K562 (cell line): ENCODE results near the gene SPATA24. TPM values are rescaled to one million over a fixed set of nuclear protein-coding genes. Genes with fewer than 3 reads are reported as not detected.
A peak's percentile ranks its signal among the peaks of the same experiment; 100 is the strongest.

Experiments used
- ATAC-seq: fragments of 200-7000 bp; cut with Tn5 transposase; 3 replicates; pipeline ENCODE4 v1.9.1; 2020; ENCODE audit warnings: moderate library complexity
- BruUV-seq: library from RNA; stranded (reverse); fragments of 400-500 nt; replicated peaks from 2 replicates; lab custom pipeline; 2021; lab: Mats Ljungman, UMichigan
- CTCF ChIA-PET: fragments of 300-600 bp; formaldehyde crosslinking; extraction: SDS; loops from one replicate; lab custom pipeline; 2021; ENCODE audit warnings: low intra/inter-chr PET ratio; lab: Yijun Ruan, JAX
- POLR2A ChIA-PET: fragments of 300-600, 350-650 bp; sonication (Branson Sonifier 250); formaldehyde crosslinking; extraction: SDS; loops from one replicate; lab custom pipeline; 2021; ENCODE audit warnings: antibody characterized with exemption, inconsistent platforms; lab: Yijun Ruan, JAX
- DNase-seq, 4 experiments: peaks; one replicate each; pipeline versions ENCODE4 v3.0.0 to v3.0.0-alpha.2; 2011 to 2018; ENCODE audit warnings: low spot score in 3 of 4, mixed read lengths in 3 of 4; ENCODE audit errors: extremely low read depth in 1 of 4
- FAIRE-seq: peaks from 2 replicates; lab custom pipeline; 2011; peaks lifted over from hg19 to GRCh38; lab: Jason Lieb, UNC
- H2AFZ ChIP-seq: 2 replicates; pipeline ENCODE4 v1.6.0; 2011; ENCODE audit warnings: low read depth, low read length, control low read depth, inconsistent platforms
- H3K27ac ChIP-seq: fragments of 200-600 bp; 3 replicates; pipeline ENCODE4 v1.8.0; 2011; ENCODE audit warnings: low read depth, mild to moderate bottlenecking, control low read depth, inconsistent platforms, low read length, moderate library complexity, mixed read lengths; ENCODE audit errors: extremely low read depth
- H3K27me3 ChIP-seq, 2 experiments: fragments of 300-600 bp in 1 of 2; 2 replicates in 1 of 2; 3 replicates in 1 of 2; pipeline versions ENCODE4 v1.6.0 to v1.8.0; 2011; ENCODE audit warnings: inconsistent platforms in 2 of 2, low read length in 2 of 2, mild to moderate bottlenecking in 1 of 2, mixed read lengths in 1 of 2, moderate library complexity in 1 of 2; ENCODE audit not compliant: control insufficient read depth in 2 of 2, insufficient read depth in 2 of 2
- H3K36me3 ChIP-seq: fragments of 300-600 bp; 3 replicates; pipeline ENCODE4 v1.8.0; 2011; ENCODE audit warnings: mild to moderate bottlenecking, low read length, inconsistent platforms; ENCODE audit not compliant: control insufficient read depth, insufficient read depth
- H3K4me1 ChIP-seq, 2 experiments: fragments of 200-600 bp in 1 of 2; replicated peaks in 1 of 2; 2 replicates in 1 of 2; 3 replicates in 1 of 2; pipeline versions ENCODE4 v1.5.1 to v1.8.0; 2011; ENCODE audit warnings: inconsistent platforms in 2 of 2, low read length in 2 of 2, mild to moderate bottlenecking in 1 of 2, mixed read lengths in 1 of 2, moderate library complexity in 1 of 2; ENCODE audit not compliant: control insufficient read depth in 2 of 2, insufficient read depth in 2 of 2
- H3K4me2 ChIP-seq: 2 replicates; pipeline ENCODE4 v1.6.1; 2011; ENCODE audit warnings: low read length, control low read depth, inconsistent platforms, mixed read lengths; ENCODE audit not compliant: insufficient read depth
- H3K4me3 ChIP-seq: fragments of 200-600 bp; sonication (generic), shearing (Covaris generic); 2 replicates; pipeline ENCODE4 v1.5.1; 2016; ENCODE audit warnings: control low read depth, inconsistent platforms
- H3K79me2 ChIP-seq: fragments of 200-600 bp; 3 replicates; pipeline ENCODE4 v1.8.0; 2011; ENCODE audit warnings: low read length, inconsistent platforms; ENCODE audit not compliant: control insufficient read depth, insufficient read depth
- H3K9ac ChIP-seq, 2 experiments: 2 replicates each; pipeline versions ENCODE4 v1.6.0 to v1.6.1; 2011; ENCODE audit warnings: low read depth in 2 of 2, low read length in 2 of 2, control low read depth in 1 of 2, inconsistent platforms in 1 of 2, mild to moderate bottlenecking in 1 of 2, mixed read lengths in 1 of 2; ENCODE audit not compliant: insufficient read depth in 1 of 2
- H3K9me1 ChIP-seq: one replicate; pipeline ENCODE4 v1.6.0; 2011; ENCODE audit warnings: inconsistent platforms, mild to moderate bottlenecking, low read length, moderate library complexity; ENCODE audit not compliant: control insufficient read depth, insufficient read depth
- H3K9me3 ChIP-seq: replicated peaks from 2 replicates; pipeline ENCODE4 v1.5.1; 2011; ENCODE audit warnings: low read depth, low read length, inconsistent platforms; ENCODE audit not compliant: control insufficient read depth, insufficient read depth
- H4K20me1 ChIP-seq: replicated peaks from 2 replicates; pipeline ENCODE4 v1.6.1; 2011; ENCODE audit warnings: low read length, inconsistent platforms, mixed read lengths; ENCODE audit not compliant: control insufficient read depth, insufficient read depth
- CEBPB ChIP-seq: fragments of 450-650 bp; IDR thresholded peaks from 2 replicates; pipeline ENCODE4 v1.6.1; 2016; ENCODE audit warnings: missing genetic modification characterization, missing compliant biosample characterization
- CEBPG ChIP-seq, 3 experiments: fragments of 200-800 bp in 1 of 3; sonication (Bioruptor generic) in 1 of 3; sonication (generic) in 1 of 3; formaldehyde crosslinking in 1 of 3; IDR thresholded peaks in 2 of 3; conservative IDR thresholded peaks in 1 of 3; 2 replicates each; pipeline versions ENCODE4 v1.6.1 to v1.8.0; 2016 to 2022; ENCODE audit warnings: missing compliant biosample characterization in 2 of 3, missing genetic modification characterization in 2 of 3, mild to moderate bottlenecking in 1 of 3, missing genetic modification reagents in 1 of 3
- HOXB6 ChIP-seq: fragments of 250-450 bp; sonication (Bioruptor Pico); IDR thresholded peaks from 2 replicates; pipeline ENCODE4 v1.5.1; 2022; ENCODE audit warnings: mild to moderate bottlenecking, borderline replicate concordance
- NEUROD1 ChIP-seq: fragments of 150-350 bp; IDR thresholded peaks from 2 replicates; pipeline ENCODE4 v1.6.1; 2014; ENCODE audit warnings: borderline replicate concordance, low read length, low read depth; ENCODE audit not compliant: partially characterized antibody
- NFE2 ChIP-seq: IDR thresholded peaks from 2 replicates; pipeline ENCODE4 v1.6.1; 2014; ENCODE audit warnings: antibody characterized with exemption, low read depth
- NFIC ChIP-seq: fragments of 450-650 bp; IDR thresholded peaks from 2 replicates; pipeline ENCODE4 v1.6.1; 2017; ENCODE audit warnings: mild to moderate bottlenecking, inconsistent platforms
- NFIX ChIP-seq: fragments of 250-450 bp; sonication (Bioruptor Pico); IDR thresholded peaks from 2 replicates; pipeline ENCODE4 v1.4.0; 2020; ENCODE audit warnings: low read depth, mild to moderate bottlenecking, moderate library complexity
- SMAD1 ChIP-seq: fragments of 150-350 bp; IDR thresholded peaks from 2 replicates; pipeline ENCODE4 v1.6.1; 2014; ENCODE audit warnings: low read length, low read depth; ENCODE audit not compliant: partially characterized antibody
- SMARCA4 ChIP-seq: fragments of 450-650 bp; IDR thresholded peaks from 2 replicates; pipeline ENCODE4 v1.6.1; 2016
- WGBS: fragments of 100-300 bp; shearing (Covaris generic); methylation state at CpG from one replicate; pipeline ENCODE4 v1.1.6; 2016; ENCODE audit warnings: low coverage, mixed read lengths; ENCODE audit not compliant: insufficient coverage; ENCODE audit errors: missing lambda C conversion rate; 5-methylcytosine and 5-hydroxymethylcytosine counted together
- in situ Hi-C: fragments of 300-500 bp; cut with MboI; formaldehyde crosslinking; loops from 4 replicates; pipeline ENCODE4 v1.15.0; 2018; ENCODE audit warnings: inconsistent platforms, mixed read lengths
- intact Hi-C: fragments of 100-400 bp; cut with micrococcal nuclease; formaldehyde crosslinking; loops from 2 replicates; pipeline ENCODE4 v1.14.2; 2022
- polyA plus RNA-seq, 8 experiments: library from polyadenylated mRNA; depleted of rRNA in 4 of 8; stranded (reverse) in 5 of 8; unstranded in 3 of 8; fragments of >200 nt; fragmentation: Nextera tagmentation in 2 of 8; fragmentation: Illumina TruSeq in 1 of 8; extraction: Ambion mirVana in 2 of 8; extraction: Trizol in 1 of 8; gene quantifications; 2 replicates each; pipeline versions ENCODE4 v1.2.1 to v1.2.3, GENCODE V29; 2011 to 2014; ENCODE audit warnings: inconsistent platforms in 1 of 8, missing spikeins in 1 of 8
- total RNA-seq, 7 experiments: library from RNA; depleted of rRNA in 6 of 7; stranded (reverse); fragments of >200 nt in 6 of 7; fragmentation: Illumina TruSeq in 2 of 7; extraction: Trizol in 2 of 7; gene quantifications; 2 replicates each; pipeline versions ENCODE4 v1.2.1 to v1.2.3, GENCODE V29; 2011 to 2021; ENCODE audit warnings: low replicate concordance in 1 of 7

The SPATA24 gene
- total and polyA plus RNA-seq, 9 of the 15 experiments (the other 6 are each of a cell fraction or from before 2014, with no cell fraction given): 4.1 to 12.6 (median 8.0) TPM

GRCh38 chr5:139383275-139383992 is 20.5 kb downstream of the SPATA24 start, which contains the start of gene SLC23A1:
Gene SLC23A1 (minus strand): TSS chr5:139383297. CDS start chr5:139383253, 44 bp downstream.
- no peak within 1 kb of the TSS for H3K27ac ChIP-seq
- no peak for TF ChIP-seq CEBPG (CRISPR knock-in tag; IDR thresholded peaks at IDR 0.05)
- peak; percentile 47 to 50; a peak in 2 of 4 replicates for TF ChIP-seq CEBPG (tag; conservative IDR thresholded peaks at IDR 0.05 in 1 of 2, IDR thresholded peaks at IDR 0.05 in 1 of 2)
- TF ChIP-seq NFE2: 0 out of 2 replicates have a peak, but pooled peaks have one; percentile 18
- TF ChIP-seq NFIX (CRISPR knock-in tag): peak; percentile 94
- TF ChIP-seq HOXB6 (CRISPR knock-in tag): no peak
- TF ChIP-seq NFIC: peak; percentile 99
- TF ChIP-seq SMARCA4: no peak
- TF ChIP-seq CEBPB: peak; percentile 86
- no peak for TF ChIP-seq NEUROD1
- peak; percentile 80 for TF ChIP-seq SMAD1
- TF ChIP-seq, all 486 proteins: peak for 6
- 64% methylated on average over 10 of the region's 10 CpGs for WGBS
- intact Hi-C loops: no loop called here
- no TSS peak for BruUV-seq
- FAIRE-seq (peak; percentile 55), ATAC-seq (no peak), DNase-seq (no peak)
- H3K4me1 ChIP-seq: peaks cover 26 to 63% of the 10 kb centered on the region in 2 experiments; a peak in 4 of 5 replicates
- no peaks in the 10 kb centered on the region for H4K20me1 ChIP-seq
- H3K9ac ChIP-seq: peak within 1 kb of the TSS in 1 of 2 experiments; percentile 91; a peak in 2 of 4 replicates
- no peak within 1 kb of the TSS; the same call in 1 of the 2 replicates for H3K4me2 ChIP-seq
- H3K36me3 ChIP-seq: no peaks in the 10 kb centered on the region
- peak within 1 kb of the TSS; percentile 66 for H2AFZ ChIP-seq
- in situ Hi-C loops: no loop called here
- no peaks in the 10 kb centered on the region; the same call in 1 of the 2 replicates for H3K9me3 ChIP-seq
- no peaks in the 10 kb centered on the region for H3K79me2 ChIP-seq
- POLR2A ChIA-PET: interaction anchor here (0.5 to 1.2 kb wide), 5 partner anchors 14 to 768 kb away, joined by 3 to 5 read pairs (median 3); partner anchors contain the start of gene MATR3
- H3K27me3 ChIP-seq: no peaks in the 10 kb centered on the region
- no peak within 1 kb of the TSS for H3K4me3 ChIP-seq
- H3K9me1 ChIP-seq: no peaks in the 10 kb centered on the region
- CTCF ChIA-PET: no interaction called here
